AG10803 (cell line): ENCODE measurements around the gene KCTD3.
A peak's percentile ranks its signal among the peaks of the same experiment; 100 is the strongest.

Source experiments
- DNase-seq: peaks from one replicate; pipeline ENCODE4 v3.0.0; 2010; ENCODE audit warnings: low read depth
- H3K4me3 ChIP-seq: 2 replicates; pipeline ENCODE4 v1.5.1; 2011; ENCODE audit warnings: mild to moderate bottlenecking, low read length, control low read depth
- TF ChIP-seq, protein P1 (sequence below): conservative IDR thresholded peaks from 2 replicates; pipeline ENCODE4 v1.5.1; 2011; ENCODE audit warnings: mild to moderate bottlenecking, low read length, control low read depth, inconsistent platforms

KCTD3 gene

DNA sequence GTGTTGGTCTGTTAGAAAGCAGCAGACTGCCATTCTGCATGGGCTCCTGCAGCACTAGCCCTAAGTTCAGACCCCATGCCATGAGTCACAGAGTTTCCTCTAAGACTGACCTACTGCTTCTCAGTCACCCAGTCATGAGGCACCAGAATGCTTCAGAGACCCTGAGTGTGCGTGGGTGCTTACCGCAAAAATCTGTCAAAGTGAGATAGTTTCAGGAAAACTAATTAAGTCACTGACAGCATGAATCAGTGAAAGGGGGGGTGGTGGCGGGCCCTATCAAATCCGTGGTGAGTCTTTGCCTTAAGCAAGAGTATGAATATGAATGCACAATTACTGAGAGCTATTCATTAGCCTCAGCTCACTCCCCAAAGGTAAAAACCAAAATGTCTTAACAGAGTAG is 98.1 kb downstream of the KCTD3 start:
- peak; percentile 9 for DNase-seq
- TF ChIP-seq, protein P1, sequence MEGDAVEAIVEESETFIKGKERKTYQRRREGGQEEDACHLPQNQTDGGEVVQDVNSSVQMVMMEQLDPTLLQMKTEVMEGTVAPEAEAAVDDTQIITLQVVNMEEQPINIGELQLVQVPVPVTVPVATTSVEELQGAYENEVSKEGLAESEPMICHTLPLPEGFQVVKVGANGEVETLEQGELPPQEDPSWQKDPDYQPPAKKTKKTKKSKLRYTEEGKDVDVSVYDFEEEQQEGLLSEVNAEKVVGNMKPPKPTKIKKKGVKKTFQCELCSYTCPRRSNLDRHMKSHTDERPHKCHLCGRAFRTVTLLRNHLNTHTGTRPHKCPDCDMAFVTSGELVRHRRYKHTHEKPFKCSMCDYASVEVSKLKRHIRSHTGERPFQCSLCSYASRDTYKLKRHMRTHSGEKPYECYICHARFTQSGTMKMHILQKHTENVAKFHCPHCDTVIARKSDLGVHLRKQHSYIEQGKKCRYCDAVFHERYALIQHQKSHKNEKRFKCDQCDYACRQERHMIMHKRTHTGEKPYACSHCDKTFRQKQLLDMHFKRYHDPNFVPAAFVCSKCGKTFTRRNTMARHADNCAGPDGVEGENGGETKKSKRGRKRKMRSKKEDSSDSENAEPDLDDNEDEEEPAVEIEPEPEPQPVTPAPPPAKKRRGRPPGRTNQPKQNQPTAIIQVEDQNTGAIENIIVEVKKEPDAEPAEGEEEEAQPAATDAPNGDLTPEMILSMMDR, result no peak
- no peak overlapping the region for H3K4me3 ChIP-seq

DNA sequence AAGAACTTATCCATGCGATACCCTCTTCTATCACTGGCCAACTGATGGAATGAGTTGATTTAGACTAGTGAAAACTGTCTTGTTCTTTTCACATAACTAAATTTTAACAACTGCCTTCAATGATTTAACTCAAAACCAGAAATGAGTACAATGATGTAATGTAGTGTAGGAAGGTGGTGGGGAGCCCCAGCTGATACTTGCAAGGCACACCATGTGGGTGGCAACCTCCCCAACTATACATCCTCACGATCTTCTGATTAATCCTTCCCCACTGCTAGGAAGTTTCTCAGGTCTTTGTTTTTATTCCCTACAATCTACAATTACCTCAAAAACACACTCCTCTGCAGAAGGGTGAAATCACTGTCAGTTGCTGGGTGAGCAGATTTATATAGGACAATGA is 100.7 kb downstream of the KCTD3 start:
- TF ChIP-seq, protein P1, result no peak
- no peak overlapping the region for H3K4me3 ChIP-seq
- no peak for DNase-seq

DNA sequence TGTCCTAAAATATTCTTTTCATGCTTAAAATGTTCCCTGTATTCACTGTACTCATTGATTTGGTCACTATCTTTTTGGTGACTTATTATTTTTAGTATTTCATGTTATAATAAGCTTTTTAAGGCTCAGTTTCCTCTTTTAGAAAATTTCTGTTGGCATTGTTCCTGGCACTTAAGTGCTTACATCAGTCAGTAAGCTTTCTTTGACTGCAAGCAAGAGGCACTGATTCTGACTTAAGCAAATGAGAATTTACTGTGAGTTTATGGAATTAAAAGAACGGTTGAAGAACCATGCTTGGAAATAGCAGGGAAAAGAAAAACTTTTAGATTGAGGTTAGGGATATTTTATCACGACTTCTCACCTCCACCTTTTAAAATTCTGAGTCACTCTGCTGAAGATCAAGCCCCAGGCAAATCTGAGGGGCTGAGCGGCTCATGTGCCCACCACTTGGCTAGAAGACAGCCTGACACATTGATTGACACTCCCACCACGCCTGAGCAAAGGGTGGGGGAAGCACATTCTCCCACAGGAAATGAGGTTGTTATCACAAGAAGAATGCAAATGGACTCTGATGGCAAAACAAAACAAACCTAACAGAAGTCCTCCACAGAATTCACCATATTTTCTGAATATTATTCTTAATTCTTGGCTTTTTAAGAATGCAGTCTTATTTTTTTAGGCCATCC is 102.8 kb downstream of the KCTD3 start:
- DNase-seq, result peak; percentile 6
- TF ChIP-seq, protein P1, result no peak
- no peak overlapping the region for H3K4me3 ChIP-seq
